Nephron (organoid): Measurements from ENCODE around the gene CABLES1.

Experiments
- H3K27ac Mint-ChIP-seq, 3 experiments: 2 replicates each; pipeline ENCODE4 v1.8.0; 2020; ENCODE audit warnings: mixed read lengths in 3 of 3, mild to moderate bottlenecking in 2 of 3, moderate library complexity in 1 of 3
- H3K27me3 Mint-ChIP-seq: 2 replicates; pipeline ENCODE4 v1.8.0; 2021; ENCODE audit warnings: low read depth, mild to moderate bottlenecking, moderate library complexity, mixed read lengths
- H3K36me3 Mint-ChIP-seq: 2 replicates; pipeline ENCODE4 v1.8.0; 2020; ENCODE audit warnings: low read depth, mixed read lengths
- H3K4me1 Mint-ChIP-seq: 2 replicates; pipeline ENCODE4 v1.8.0; 2020; ENCODE audit warnings: mixed read lengths
- H3K4me3 Mint-ChIP-seq, 3 experiments: 2 replicates each; pipeline ENCODE4 v1.8.0; 2020; ENCODE audit warnings: mild to moderate bottlenecking in 3 of 3, mixed read lengths in 3 of 3, moderate library complexity in 2 of 3
- H3K9me3 Mint-ChIP-seq: 2 replicates; pipeline ENCODE4 v1.8.0; 2020; ENCODE audit warnings: mixed read lengths
- TF ChIP-seq, protein P1 (sequence below), 3 experiments: fragments of 200-600 bp; sonication (generic); IDR thresholded peaks; one replicate each; pipeline ENCODE4 v1.5.0; 2021; ENCODE audit warnings: antibody characterized with exemption in 3 of 3; ENCODE audit not compliant: unreplicated experiment in 3 of 3

The CABLES1 gene

DNA sequence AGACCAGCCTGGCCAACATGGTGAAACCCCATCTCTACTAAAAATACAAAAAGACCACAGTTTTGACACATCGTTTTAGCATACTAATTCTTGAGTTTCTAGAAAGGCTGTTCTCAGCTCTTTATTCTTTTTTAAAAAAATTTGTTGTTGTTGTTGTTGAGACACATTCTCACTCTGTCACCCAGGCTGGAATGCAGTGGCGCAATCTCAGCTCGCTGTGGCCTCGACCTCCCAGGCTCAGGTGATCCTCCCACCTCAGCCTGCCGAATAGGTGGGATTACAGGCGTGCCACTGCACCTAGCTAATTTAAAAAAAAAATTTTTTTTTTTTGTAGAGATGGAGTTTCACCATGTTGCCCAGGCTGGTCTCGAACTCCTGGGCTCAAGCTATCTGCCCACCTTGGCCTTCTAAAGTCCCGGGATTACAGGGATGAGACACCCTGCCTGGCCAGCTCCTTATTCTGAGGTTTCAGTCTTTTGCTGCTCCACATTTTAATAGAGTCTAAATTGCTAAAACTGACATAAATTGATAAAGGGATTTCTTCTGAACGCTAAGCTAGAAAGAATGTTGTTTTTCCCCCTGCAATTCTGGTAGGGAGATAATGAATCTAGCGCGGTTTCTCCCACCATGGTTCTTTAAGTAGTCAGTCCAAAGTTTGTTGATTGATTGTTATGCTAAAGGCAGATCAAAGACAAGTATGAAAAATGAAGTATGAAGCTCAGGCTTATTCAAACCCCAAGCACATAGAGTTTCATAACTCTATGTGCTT is 32.6 kb upstream of the CABLES1 start:
- H3K4me1 Mint-ChIP-seq, result peaks cover 16% of the 10 kb centered on the region
- TF ChIP-seq, protein P1, sequence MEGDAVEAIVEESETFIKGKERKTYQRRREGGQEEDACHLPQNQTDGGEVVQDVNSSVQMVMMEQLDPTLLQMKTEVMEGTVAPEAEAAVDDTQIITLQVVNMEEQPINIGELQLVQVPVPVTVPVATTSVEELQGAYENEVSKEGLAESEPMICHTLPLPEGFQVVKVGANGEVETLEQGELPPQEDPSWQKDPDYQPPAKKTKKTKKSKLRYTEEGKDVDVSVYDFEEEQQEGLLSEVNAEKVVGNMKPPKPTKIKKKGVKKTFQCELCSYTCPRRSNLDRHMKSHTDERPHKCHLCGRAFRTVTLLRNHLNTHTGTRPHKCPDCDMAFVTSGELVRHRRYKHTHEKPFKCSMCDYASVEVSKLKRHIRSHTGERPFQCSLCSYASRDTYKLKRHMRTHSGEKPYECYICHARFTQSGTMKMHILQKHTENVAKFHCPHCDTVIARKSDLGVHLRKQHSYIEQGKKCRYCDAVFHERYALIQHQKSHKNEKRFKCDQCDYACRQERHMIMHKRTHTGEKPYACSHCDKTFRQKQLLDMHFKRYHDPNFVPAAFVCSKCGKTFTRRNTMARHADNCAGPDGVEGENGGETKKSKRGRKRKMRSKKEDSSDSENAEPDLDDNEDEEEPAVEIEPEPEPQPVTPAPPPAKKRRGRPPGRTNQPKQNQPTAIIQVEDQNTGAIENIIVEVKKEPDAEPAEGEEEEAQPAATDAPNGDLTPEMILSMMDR (IDR thresholded peaks at IDR 0.05; ENCODE audit: unreplicated experiment in 3 of 3), result no peak
- no peaks in the 10 kb centered on the region for H3K36me3 Mint-ChIP-seq
- no peak overlapping the region for H3K4me3 Mint-ChIP-seq
- no peaks in the 10 kb centered on the region for H3K9me3 Mint-ChIP-seq
- peaks cover 4% of the 10 kb centered on the region for H3K27me3 Mint-ChIP-seq
- H3K27ac Mint-ChIP-seq, result no peak overlapping the region

DNA sequence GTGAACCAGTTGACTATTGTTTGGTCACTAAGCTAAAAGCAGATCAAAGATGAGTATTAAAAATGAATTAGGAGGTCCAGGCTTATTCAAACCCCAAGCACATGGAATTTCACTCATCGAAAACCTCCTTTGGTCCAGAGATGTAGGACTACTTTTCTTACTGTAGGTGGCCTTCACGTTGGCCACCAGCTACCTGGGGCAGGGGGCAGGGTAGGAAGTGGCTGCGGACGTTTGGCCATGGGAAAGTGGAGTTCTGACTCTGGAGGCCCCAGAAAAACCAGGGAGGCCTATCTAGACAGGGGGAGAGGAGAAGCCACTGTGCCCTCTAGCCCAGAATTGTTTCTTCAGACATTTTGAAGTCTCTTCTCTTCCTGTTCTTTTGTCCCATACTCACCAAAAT is 31.8 kb upstream of the CABLES1 start:
- TF ChIP-seq, protein P1 (IDR thresholded peaks at IDR 0.05; ENCODE audit: unreplicated experiment in 3 of 3), result no peak
- no peak overlapping the region for H3K4me3 Mint-ChIP-seq
- no peak overlapping the region for H3K27ac Mint-ChIP-seq
- H3K4me1 Mint-ChIP-seq, result peaks cover 19% of the 10 kb centered on the region
- no peaks in the 10 kb centered on the region for H3K36me3 Mint-ChIP-seq
- H3K9me3 Mint-ChIP-seq, result no peaks in the 10 kb centered on the region
- H3K27me3 Mint-ChIP-seq, result peaks cover 4% of the 10 kb centered on the region

DNA sequence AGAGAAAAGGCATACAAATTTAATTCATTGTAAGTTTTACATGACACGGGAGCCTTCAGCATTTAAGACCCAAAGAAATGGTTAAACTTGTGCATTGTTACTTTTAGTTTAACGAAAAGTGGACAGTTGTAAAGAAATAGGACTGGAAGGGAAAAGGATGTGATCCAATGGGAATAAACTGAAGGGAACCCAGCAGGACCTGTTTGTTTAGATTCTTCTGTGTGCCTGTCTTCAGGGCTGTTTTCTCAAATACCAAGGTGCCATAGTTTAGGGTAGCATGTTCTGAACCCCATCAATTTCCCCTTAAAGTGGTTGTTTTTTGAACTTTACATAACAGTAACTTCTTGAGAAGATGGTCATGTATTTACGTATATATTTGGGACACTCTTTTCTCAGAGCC is 30.3 kb upstream of the CABLES1 start:
- Mint-ChIP-seq H3K36me3 (no peaks in the 10 kb centered on the region), H3K9me3 (no peaks in the 10 kb centered on the region), H3K27me3 (peaks cover 4% of the 10 kb centered on the region), H3K4me1 (peaks cover 19% of the 10 kb centered on the region), H3K4me3 (no peak overlapping the region), H3K27ac (no peak overlapping the region)
- TF ChIP-seq, protein P1 (IDR thresholded peaks at IDR 0.05; ENCODE audit: unreplicated experiment in 3 of 3), result no peak

DNA sequence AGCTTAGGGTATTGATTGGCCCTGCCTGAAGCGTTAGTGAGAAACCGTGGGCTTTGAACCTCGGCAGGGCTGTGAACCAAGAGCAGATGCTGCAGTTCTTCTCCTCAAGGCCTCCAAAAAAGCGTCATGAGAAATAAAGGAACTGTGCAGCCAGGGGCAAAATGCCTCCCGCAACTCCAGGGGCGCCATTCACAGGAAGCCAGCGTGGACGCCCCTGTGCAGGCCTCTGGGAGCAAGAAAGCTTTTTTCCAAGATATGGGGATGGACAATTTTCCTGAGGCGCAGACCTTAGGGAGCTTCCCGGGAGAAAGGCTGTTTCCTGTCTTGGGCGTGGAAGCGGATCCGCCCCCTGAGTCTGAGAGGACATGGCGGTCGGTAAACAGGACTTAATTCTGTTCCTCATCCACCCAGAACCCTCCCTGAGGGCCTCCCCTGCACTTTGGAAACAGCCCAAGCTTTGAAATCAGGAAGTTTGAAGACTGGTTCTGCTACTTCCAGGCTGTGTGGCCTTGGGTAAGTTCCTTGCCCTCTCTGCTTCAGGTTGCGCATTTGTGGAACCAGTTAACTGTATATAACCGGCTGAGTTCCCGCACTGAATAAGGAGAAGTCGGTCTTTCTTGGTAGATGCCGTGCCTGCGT is 29.6 kb upstream of the CABLES1 start:
- Mint-ChIP-seq H3K9me3 (no peaks in the 10 kb centered on the region), H3K27me3 (peaks cover 4% of the 10 kb centered on the region), H3K36me3 (no peaks in the 10 kb centered on the region), H3K27ac (no peak overlapping the region), H3K4me1 (peaks cover 19% of the 10 kb centered on the region), H3K4me3 (no peak overlapping the region)
- TF ChIP-seq, protein P1 (IDR thresholded peaks at IDR 0.05; ENCODE audit: unreplicated experiment in 3 of 3), result no peak

DNA sequence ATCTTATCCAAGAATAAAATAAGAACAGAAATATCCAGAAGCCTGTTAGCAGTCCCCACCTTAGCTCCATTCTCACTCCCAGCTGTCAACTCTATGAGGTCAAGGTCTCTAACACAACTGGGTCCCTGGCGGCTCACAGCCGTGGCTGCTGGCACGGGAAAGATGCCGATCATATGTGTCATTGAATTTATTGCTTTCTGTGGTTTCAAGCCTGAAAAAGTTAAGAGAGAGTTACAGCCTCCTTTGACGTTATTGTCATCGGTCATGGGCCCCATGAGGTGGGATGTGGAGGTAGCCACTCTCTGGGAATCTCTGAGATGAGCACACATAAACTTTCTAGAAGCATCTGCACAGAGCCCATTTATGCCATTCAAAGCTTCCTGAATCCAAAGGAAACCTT is 28.7 kb upstream of the CABLES1 start:
- peak overlapping the region in 2 of 3 experiments; percentile 11 to 58 for H3K27ac Mint-ChIP-seq
- H3K27me3 Mint-ChIP-seq, result peaks cover 4% of the 10 kb centered on the region

More for the DNA sequence above, 28.7 kb upstream of the CABLES1 start:
- no peaks in the 10 kb centered on the region for H3K36me3 Mint-ChIP-seq
- TF ChIP-seq, protein P1 (IDR thresholded peaks at IDR 0.05; ENCODE audit: unreplicated experiment in 3 of 3), result no peak
- H3K9me3 Mint-ChIP-seq, result peaks cover 5% of the 10 kb centered on the region
- H3K4me3 Mint-ChIP-seq, result no peak overlapping the region
- peaks cover 19% of the 10 kb centered on the region for H3K4me1 Mint-ChIP-seq
